H9 (cell line): ENCODE results near the gene CDH13. TPM values are rescaled to one million over a fixed set of nuclear protein-coding genes. Genes with fewer than 3 reads are reported as not detected.

Source experiments
- DNase-seq: peaks from one replicate; pipeline ENCODE4 v3.0.0-alpha.2; 2017
- H2AFZ ChIP-seq: one replicate; pipeline ENCODE4 v1.6.1; 2013; ENCODE audit warnings: mild to moderate bottlenecking, low read length, control low read depth, moderate library complexity
- H2AK5ac ChIP-seq: 2 replicates; pipeline ENCODE4 v1.6.1; 2013; ENCODE audit warnings: low read length, control low read depth, mixed read lengths; ENCODE audit not compliant: insufficient read length
- H2BK120ac ChIP-seq: one replicate; pipeline ENCODE4 v1.6.1; 2013; ENCODE audit warnings: low read depth, mild to moderate bottlenecking, low read length, control low read depth, inconsistent platforms; ENCODE audit not compliant: poor library complexity, severe bottlenecking
- H2BK12ac ChIP-seq: 2 replicates; pipeline ENCODE4 v1.6.1; 2013; ENCODE audit warnings: low read length, control low read depth, mixed read lengths, low read depth; ENCODE audit not compliant: insufficient read length
- H2BK15ac ChIP-seq: 2 replicates; pipeline ENCODE4 v1.6.1; 2013; ENCODE audit warnings: low read depth, low read length, control low read depth
- H2BK20ac ChIP-seq: one replicate; pipeline ENCODE4 v1.6.1; 2013; ENCODE audit warnings: low read depth, mild to moderate bottlenecking, low read length, control low read depth, inconsistent platforms; ENCODE audit not compliant: poor library complexity, severe bottlenecking
- H2BK5ac ChIP-seq: 2 replicates; pipeline ENCODE4 v1.6.1; 2013; ENCODE audit warnings: low read length, control low read depth, mixed read lengths; ENCODE audit not compliant: insufficient read length
- H3K14ac ChIP-seq: 2 replicates; pipeline ENCODE4 v1.6.1; 2013; ENCODE audit warnings: low read length, control low read depth; ENCODE audit not compliant: insufficient read depth
- H3K18ac ChIP-seq: 2 replicates; pipeline ENCODE4 v1.6.1; 2013; ENCODE audit warnings: low read depth, mild to moderate bottlenecking, mixed read lengths, low read length, control low read depth; ENCODE audit not compliant: insufficient read length
- H3K23ac ChIP-seq: 2 replicates; pipeline ENCODE4 v1.6.1; 2013; ENCODE audit warnings: low read length, control low read depth, mixed read lengths, low read depth; ENCODE audit not compliant: insufficient read length
- H3K23me2 ChIP-seq: 2 replicates; pipeline ENCODE4 v1.6.1; 2013; ENCODE audit warnings: low read depth, mild to moderate bottlenecking, mixed read lengths, low read length, control low read depth; ENCODE audit not compliant: insufficient read length, poor library complexity, severe bottlenecking
- H3K27ac ChIP-seq: 2 replicates; pipeline ENCODE4 v1.5.1; 2013; ENCODE audit warnings: low read length, control low read depth, mixed read lengths, low read depth; ENCODE audit not compliant: insufficient read length
- H3K27me3 ChIP-seq: 2 replicates; pipeline ENCODE4 v1.6.1; 2013; ENCODE audit warnings: low read length, control low read depth, inconsistent platforms; ENCODE audit not compliant: insufficient read depth
- H3K4ac ChIP-seq: 2 replicates; pipeline ENCODE4 v1.6.1; 2013; ENCODE audit warnings: low read depth, mild to moderate bottlenecking, control low read depth, inconsistent platforms, low read length, moderate library complexity
- H3K4me1 ChIP-seq: 2 replicates; pipeline ENCODE4 v1.6.1; 2013; ENCODE audit warnings: low read length, control low read depth, inconsistent platforms; ENCODE audit not compliant: insufficient read depth
- H3K4me2 ChIP-seq: 2 replicates; pipeline ENCODE4 v1.6.1; 2013; ENCODE audit warnings: low read length, control low read depth, mixed read lengths; ENCODE audit not compliant: insufficient read length, insufficient read depth
- H3K56ac ChIP-seq: 2 replicates; pipeline ENCODE4 v1.6.1; 2013; ENCODE audit warnings: low read depth, mild to moderate bottlenecking, mixed read lengths, low read length, control low read depth; ENCODE audit not compliant: insufficient read length
- H3K79me1 ChIP-seq: 2 replicates; pipeline ENCODE4 v1.6.1; 2013; ENCODE audit warnings: low read depth, mild to moderate bottlenecking, moderate library complexity, low read length, control low read depth, inconsistent platforms; ENCODE audit not compliant: insufficient read depth, poor library complexity, severe bottlenecking
- H3K79me2 ChIP-seq: 2 replicates; pipeline ENCODE4 v1.6.1; 2013; ENCODE audit warnings: low read length, control low read depth, inconsistent platforms; ENCODE audit not compliant: insufficient read depth
- H3K9ac ChIP-seq: 2 replicates; pipeline ENCODE4 v1.6.1; 2013; ENCODE audit warnings: low read length, control low read depth, mixed read lengths; ENCODE audit not compliant: insufficient read length; ENCODE audit errors: extremely low read depth
- H3K9me3 ChIP-seq: one replicate; pipeline ENCODE4 v1.6.1; 2013; ENCODE audit warnings: low read depth, low read length, inconsistent platforms; ENCODE audit not compliant: control insufficient read depth
- H3T11ph ChIP-seq: one replicate; pipeline ENCODE4 v1.6.1; 2013; ENCODE audit warnings: mild to moderate bottlenecking, low read length, control low read depth, inconsistent platforms
- H4K20me1 ChIP-seq: one replicate; pipeline ENCODE4 v1.6.1; 2013; ENCODE audit not compliant: control insufficient read depth, insufficient read length, insufficient read depth
- H4K5ac ChIP-seq: 2 replicates; pipeline ENCODE4 v1.6.1; 2013; ENCODE audit warnings: low read depth, mild to moderate bottlenecking, mixed read lengths, low read length, control low read depth; ENCODE audit not compliant: insufficient read length
- H4K8ac ChIP-seq: replicated peaks from 2 replicates; pipeline ENCODE4 v1.6.1; 2013; ENCODE audit warnings: low read length, control low read depth, mixed read lengths, low read depth; ENCODE audit not compliant: insufficient read length
- H4K91ac ChIP-seq: 2 replicates; pipeline ENCODE4 v1.6.1; 2013; ENCODE audit warnings: low read depth, mild to moderate bottlenecking, moderate library complexity, mixed read lengths, low read length, control low read depth; ENCODE audit not compliant: insufficient read length
- H3K27ac Mint-ChIP-seq, 3 experiments: 2 replicates in 2 of 3; 3 replicates in 1 of 3; pipeline ENCODE4 v1.8.0; 2020 to 2021; ENCODE audit warnings: mixed read lengths in 3 of 3, mild to moderate bottlenecking in 1 of 3, moderate library complexity in 1 of 3
- H3K27me3 Mint-ChIP-seq: 2 replicates; pipeline ENCODE4 v1.8.0; 2021; ENCODE audit warnings: low read depth, mild to moderate bottlenecking, moderate library complexity, mixed read lengths
- H3K36me3 Mint-ChIP-seq, 3 experiments: 2 replicates in 2 of 3; 3 replicates in 1 of 3; pipeline ENCODE4 v1.8.0; 2020 to 2021; ENCODE audit warnings: low read depth in 3 of 3, mixed read lengths in 3 of 3; ENCODE audit not compliant: insufficient read depth in 1 of 3
- H3K4me1 Mint-ChIP-seq, 2 experiments: 2 replicates each; pipeline ENCODE4 v1.8.0; 2020; ENCODE audit warnings: mixed read lengths in 2 of 2
- H3K4me3 Mint-ChIP-seq, 2 experiments: 2 replicates in 1 of 2; 3 replicates in 1 of 2; pipeline ENCODE4 v1.8.0; 2020 to 2021; ENCODE audit warnings: mild to moderate bottlenecking in 2 of 2, mixed read lengths in 2 of 2, moderate library complexity in 1 of 2
- H3K9me3 Mint-ChIP-seq, 2 experiments: 2 replicates in 1 of 2; 3 replicates in 1 of 2; pipeline ENCODE4 v1.8.0; 2020; ENCODE audit warnings: mild to moderate bottlenecking in 2 of 2, mixed read lengths in 2 of 2, moderate library complexity in 1 of 2
- CTCF ChIP-seq: fragments of 200-600 bp; sonication (generic); conservative IDR thresholded peaks from 3 replicates; pipeline ENCODE4 v1.8.0; 2021; ENCODE audit warnings: antibody characterized with exemption, mild to moderate bottlenecking
- WGBS: extraction: QIAGEN DNeasy Blood & Tissue Kit; methylation state at CpG from one replicate; pipeline ENCODE4 v1.1.7; 2013; ENCODE audit warnings: missing lambda C conversion rate, low lambda C conversion rate, mixed read lengths; ENCODE audit not compliant: insufficient read length; ENCODE audit errors: extremely low coverage; 5-methylcytosine and 5-hydroxymethylcytosine counted together
- total RNA-seq: library from RNA; stranded (reverse); gene quantifications from 2 replicates; pipeline ENCODE4 v1.2.1, GENCODE V29; 2021

CDH13 gene
- total RNA-seq, 1 experiment from 2014 or later, result 1.5 TPM

DNA sequence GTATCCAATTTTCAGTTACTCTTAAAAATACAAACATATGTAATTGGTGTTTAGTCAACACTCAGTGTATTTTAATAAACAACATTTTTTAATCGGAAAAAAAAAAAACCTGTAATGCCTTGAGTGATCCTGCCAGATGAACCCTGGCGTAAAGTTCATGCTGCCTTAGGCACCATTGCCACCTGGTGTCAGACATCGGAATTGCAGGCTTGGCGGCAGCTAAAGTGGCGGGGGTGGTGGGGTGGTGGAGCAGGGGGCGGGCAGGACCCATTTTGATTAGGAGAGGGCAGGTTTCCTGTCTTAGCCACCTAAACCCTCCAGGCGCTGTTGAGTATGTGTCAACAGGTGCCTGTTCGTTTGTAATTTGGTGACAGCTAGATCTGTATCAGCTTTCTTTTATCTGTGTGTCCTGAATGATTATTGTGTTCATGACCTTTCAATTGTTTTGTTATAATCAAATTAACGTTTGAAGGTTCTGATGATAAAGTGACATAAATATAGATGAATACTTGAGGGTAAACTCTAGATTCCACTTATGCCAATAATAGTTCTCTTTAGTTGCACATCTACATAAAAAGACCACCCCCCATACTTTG, 588.7 kb downstream of the CDH13 start:
- Mint-ChIP-seq H3K27me3 (peaks cover 2% of the 10 kb centered on the region), H3K4me1 (peaks cover 10 to 13% of the 10 kb centered on the region in 2 experiments), H3K36me3 (peaks cover 4 to 9% (median 5%) of the 10 kb centered on the region in 3 experiments; a peak in 3 of 7 replicates), H3K9me3 (peaks cover 6 to 8% of the 10 kb centered on the region in 2 experiments; a peak in 3 of 5 replicates), H3K4me3 (no peak overlapping the region), H3K27ac (no peak overlapping the region)
- no peaks in the 10 kb centered on the region for H3K27me3 ChIP-seq
- H3K79me1 ChIP-seq, result no peaks in the 10 kb centered on the region
- H2BK20ac ChIP-seq, result no peak overlapping the region
- DNase-seq, result peak; percentile 88
- H3K27ac ChIP-seq, result no peak overlapping the region
- no peak overlapping the region for H2BK120ac ChIP-seq
- WGBS, result no CpG with 5 or more reads among the region's 9 CpGs
- H2AFZ ChIP-seq, result no peak overlapping the region
- no peak overlapping the region for H3K14ac ChIP-seq
- no peak overlapping the region for H2BK5ac ChIP-seq
- no peaks in the 10 kb centered on the region for H3K9me3 ChIP-seq
- no peak overlapping the region for H3T11ph ChIP-seq
- H2BK12ac ChIP-seq, result no peak overlapping the region
- H4K8ac ChIP-seq, result no peak overlapping the region
- no peak overlapping the region for H2BK15ac ChIP-seq
- no peaks in the 10 kb centered on the region for H3K79me2 ChIP-seq
- no peak overlapping the region for H4K91ac ChIP-seq
- H3K23ac ChIP-seq, result no peak overlapping the region
- H2AK5ac ChIP-seq, result no peak overlapping the region
- no peak overlapping the region for H3K56ac ChIP-seq
- no peaks in the 10 kb centered on the region for H4K20me1 ChIP-seq
- H3K4me1 ChIP-seq, result peaks cover 4% of the 10 kb centered on the region
- H4K5ac ChIP-seq, result no peak overlapping the region
- peak; percentile 91 for TF ChIP-seq CTCF
- no peak overlapping the region for H3K4me2 ChIP-seq
- no peak overlapping the region for H3K9ac ChIP-seq
- H3K18ac ChIP-seq, result no peak overlapping the region
- H3K4ac ChIP-seq, result no peak overlapping the region
- no peaks in the 10 kb centered on the region for H3K23me2 ChIP-seq
